ENCODE measurements around the gene HOXB9.

GRCh38 chr17:48624118-48624517, 2.0 kb downstream of the HOXB9 start:
- no peak for TF ChIP-seq FOS (IDR thresholded peaks at IDR 0.05; ENCODE audit: borderline replicate concordance, insufficient read depth, low read length)
- no peak for TF ChIP-seq CTCF (IDR thresholded peaks at IDR 0.05; ENCODE audit: extremely low read depth in 1 of 2, insufficient read depth in 1 of 2, low read depth in 1 of 2, low read length in 2 of 2)

Data from endothelial cell of umbilical vein (primary cell).